GM19455 (cell line): Measurements from ENCODE around the gene PRKAG2.

ENCODE experiments used
- ATAC-seq: cut with Tn5 transposase; IDR thresholded peaks from one replicate; pipeline ENCODE4 v1.9.1; 2021; ENCODE audit not compliant: unreplicated experiment

The PRKAG2 gene

DNA sequence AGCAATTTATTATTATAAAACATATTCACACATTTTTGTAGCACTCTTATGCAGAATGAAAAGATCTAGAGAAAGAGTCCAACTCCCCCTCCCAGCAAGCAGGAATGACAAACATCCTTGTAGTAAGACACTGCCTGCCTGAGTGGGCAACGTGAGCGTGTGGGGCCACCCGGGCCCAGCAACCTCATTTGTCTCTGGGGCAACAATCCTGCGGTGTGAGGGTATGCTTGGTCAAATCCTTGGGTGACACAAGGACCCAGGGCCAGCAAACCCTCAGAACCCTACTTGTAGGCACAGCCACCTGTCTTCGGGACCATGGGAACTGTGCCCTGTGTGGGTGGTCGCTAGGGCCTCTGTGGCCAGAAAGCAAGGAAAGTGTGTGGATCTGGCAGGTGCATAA is 367.9 kb downstream of the PRKAG2 start:
- ATAC-seq: no peak

DNA sequence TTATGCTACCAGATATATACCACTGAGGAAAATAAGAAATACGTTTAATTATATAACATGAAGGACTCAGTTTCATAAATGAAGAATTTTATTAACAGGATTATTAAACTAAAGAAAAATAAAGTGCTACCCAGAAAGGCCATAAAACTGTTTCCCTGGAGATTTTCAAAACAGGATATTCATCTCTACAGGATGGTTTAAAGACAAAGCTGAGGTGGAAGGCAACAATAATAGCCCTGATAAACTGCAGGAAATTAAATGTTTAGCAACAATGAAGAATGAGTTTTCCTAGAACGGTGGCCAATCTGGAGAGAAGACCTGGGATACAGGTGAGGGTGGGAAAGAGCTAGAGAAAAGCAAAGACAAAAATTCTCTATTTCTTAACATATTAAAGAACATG is 369.1 kb downstream of the PRKAG2 start:
- ATAC-seq: no peak

DNA sequence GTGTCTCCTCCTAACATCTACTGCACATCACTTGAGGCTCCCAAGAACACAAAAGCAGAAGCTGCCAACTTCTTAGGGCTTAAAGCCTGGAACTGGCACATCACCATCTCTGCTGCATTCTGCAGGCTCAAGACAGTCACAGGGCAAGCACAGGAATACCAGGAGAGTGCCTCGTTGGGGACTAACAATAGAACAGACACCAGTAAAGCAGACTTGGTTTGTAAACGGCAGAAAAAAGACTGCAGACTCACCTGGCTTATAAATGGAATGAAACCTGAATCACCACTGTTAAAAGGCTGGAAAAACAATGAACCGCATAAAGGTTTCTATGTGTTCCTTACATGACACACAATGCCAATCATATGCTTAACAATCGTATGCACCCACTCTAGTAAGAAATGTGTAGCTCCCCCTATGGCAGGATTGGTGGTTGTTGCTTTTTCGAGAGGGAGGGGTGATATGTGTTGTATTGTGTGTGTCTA is 370.0 kb downstream of the PRKAG2 start:
- no peak for ATAC-seq
